Stimulated activated CD4-positive, alpha-beta T cell treated with anti-CD3 and anti-CD28 coated beads, TNF-alpha, amount 100 ng/mL, for 4 hours (primary cell): ENCODE measurements around the gene JMJD1C.

Source experiments
- DNase-seq, 3 experiments: peaks; one replicate each; pipeline ENCODE4 v3.0.0-alpha.2; 2020; ENCODE audit warnings: low read depth in 3 of 3

Gene JMJD1C

GRCh38 chr10:63481815-63482421 is 16.1 kb upstream of the JMJD1C start:
- DNase-seq: no peak

GRCh38 chr10:63480237-63480636 is 14.5 kb upstream of the JMJD1C start:
- DNase-seq: no peak

DNA sequence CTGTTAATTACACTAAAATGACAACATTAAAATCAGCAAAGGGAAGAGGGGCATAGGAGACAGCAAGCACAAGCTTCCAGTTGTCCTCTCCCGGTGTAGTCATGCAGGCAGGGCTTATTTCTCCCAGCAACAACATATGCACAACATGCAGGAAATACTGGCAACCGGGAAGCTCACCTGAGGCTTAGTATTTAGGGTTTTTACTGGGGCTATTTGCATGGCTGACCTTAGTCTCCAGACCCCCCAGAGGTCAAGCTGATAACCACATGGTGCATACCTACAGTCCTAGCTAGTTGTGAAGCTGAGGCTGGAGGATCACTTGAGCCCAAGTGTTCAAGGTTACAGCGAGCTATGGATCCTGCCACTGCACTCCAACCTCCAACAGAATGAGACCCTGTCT is 12.8 kb upstream of the JMJD1C start:
- no peak for DNase-seq

GRCh38 chr10:63477927-63478326 is 12.2 kb upstream of the JMJD1C start:
- DNase-seq: no peak

DNA sequence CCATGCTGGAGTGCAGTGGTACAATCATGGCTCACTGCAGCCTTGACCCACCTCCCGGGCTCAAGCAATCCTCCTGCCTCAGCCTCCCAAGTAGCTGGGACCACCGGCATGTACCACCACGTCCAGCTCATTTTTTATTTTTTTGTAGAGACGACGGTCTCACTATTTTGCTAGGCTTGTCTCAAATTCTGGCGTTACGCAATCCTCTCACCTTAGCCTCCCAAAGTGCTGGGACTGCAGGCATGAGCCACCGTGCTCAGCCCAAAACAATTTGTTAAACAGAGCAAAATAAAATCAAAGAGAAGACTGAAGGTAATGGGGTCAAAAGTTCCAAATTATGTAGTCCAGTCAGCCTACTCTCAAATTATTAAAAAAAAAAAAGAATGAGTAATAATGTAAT is 8.7 kb upstream of the JMJD1C start:
- DNase-seq: no peak

DNA sequence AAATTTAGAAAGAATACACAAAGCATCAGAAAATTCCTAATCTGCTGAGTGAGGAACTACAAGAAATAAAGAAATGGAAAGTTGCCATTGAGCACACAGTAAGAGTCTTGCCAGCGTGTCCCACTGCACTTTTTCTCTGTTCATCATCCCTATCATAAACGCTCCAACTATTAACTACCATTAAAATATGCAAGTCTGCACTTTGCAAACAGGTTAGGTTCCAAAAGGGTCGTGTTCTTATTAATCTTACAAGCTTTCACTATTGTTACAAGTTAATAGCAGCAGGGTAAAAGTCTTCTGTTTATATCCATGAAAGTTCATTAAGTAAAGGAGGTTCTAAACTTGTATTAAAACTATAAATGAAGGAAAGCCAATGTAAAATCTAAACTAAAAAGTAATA is 5.2 kb upstream of the JMJD1C start:
- no peak for DNase-seq

DNA sequence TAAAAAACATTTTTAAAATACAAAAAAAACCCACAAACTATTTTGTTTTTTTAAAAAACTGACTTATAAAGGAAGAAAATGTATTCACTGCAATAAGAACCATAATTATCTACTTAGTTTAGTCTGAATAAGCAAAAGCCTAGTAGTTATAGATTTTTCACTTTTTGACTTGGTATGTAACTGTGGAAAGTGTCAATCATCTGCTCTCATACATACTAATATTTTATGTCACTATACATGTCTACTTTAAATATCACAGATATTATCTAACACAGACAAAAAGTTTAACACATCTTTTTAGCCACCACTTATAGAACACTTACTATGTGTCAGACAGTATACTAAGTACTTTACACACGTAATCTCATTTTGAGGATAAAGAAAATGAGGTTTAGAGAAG is 3.2 kb upstream of the JMJD1C start:
- no peak for DNase-seq

GRCh38 chr10:63467841-63468240 is 2.1 kb upstream of the JMJD1C start:
- no peak for DNase-seq

GRCh38 chr10:63466144-63466935 is 563 bp upstream of the JMJD1C start:
- DNase-seq: peak; percentile 2 to 6 (median 5)

GRCh38 chr10:63464402-63465292 is 1.1 kb downstream of the JMJD1C start:
- no peak for DNase-seq

GRCh38 chr10:63462442-63462841 is 3.3 kb downstream of the JMJD1C start:
- no peak for DNase-seq

GRCh38 chr10:63458177-63458576 is 7.6 kb downstream of the JMJD1C start:
- DNase-seq: no peak

- DNase-seq: no peak
Measured at GRCh38 chr10:63457594-63457993, 8.2 kb downstream of the JMJD1C start.

GRCh38 chr10:63456437-63457210 is 9.2 kb downstream of the JMJD1C start:
- no peak for DNase-seq

GRCh38 chr10:63455507-63455906 is 10.3 kb downstream of the JMJD1C start:
- no peak for DNase-seq

- DNase-seq: no peak
Measured at GRCh38 chr10:63454631-63455030, 11.1 kb downstream of the JMJD1C start.

DNA sequence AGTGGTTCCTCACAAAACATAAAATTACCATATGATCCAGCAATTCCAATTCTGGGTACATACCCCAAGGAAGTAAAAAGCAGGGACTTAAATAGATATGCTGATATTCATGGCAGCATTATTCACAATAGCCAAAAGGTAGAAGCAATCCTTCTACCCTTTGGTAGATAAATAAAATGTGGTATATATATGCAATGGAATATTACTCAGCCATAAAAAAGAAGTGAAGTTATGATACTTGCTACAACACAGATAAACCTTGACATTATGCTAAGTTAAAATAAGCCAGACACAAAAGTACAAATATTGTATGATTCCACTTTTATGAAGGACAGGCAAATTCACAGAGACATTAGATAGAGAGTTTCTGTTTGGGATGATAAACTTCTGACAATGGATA is 13.3 kb downstream of the JMJD1C start:
- DNase-seq: no peak

- DNase-seq: no peak
Measured at GRCh38 chr10:63446716-63447440, 18.9 kb downstream of the JMJD1C start.

- no peak for DNase-seq
Measured at GRCh38 chr10:63441404-63441803, 24.4 kb downstream of the JMJD1C start.

DNA sequence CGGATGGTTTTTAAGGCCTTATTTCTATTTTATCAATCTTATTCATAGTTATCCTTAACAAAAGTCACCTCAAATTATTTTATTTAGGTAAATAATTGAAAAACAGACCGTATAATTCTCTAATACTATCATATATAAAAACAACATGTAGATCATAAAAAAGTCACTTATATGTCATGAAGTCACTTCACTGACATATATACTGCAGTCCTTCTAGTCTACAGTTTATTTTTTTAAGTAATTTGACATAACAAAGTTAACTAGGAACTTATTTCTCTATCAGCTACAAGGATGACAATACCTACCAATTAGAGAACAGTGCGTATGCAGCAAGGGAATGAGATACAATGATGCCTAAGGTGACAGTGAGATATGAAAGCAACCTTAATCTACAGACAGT is 26.2 kb downstream of the JMJD1C start:
- no peak for DNase-seq
